DOHH2 (cell line): ENCODE data around the gene PLEKHA1.

Experiments
- H3F3A ChIP-seq: fragments of 200-600 bp; sonication (generic), shearing (Covaris generic); 2 replicates; pipeline ENCODE4 v1.6.0; 2016; ENCODE audit warnings: antibody characterized with exemption, mild to moderate bottlenecking; ENCODE audit not compliant: control insufficient read depth, insufficient read depth
- H3K27ac ChIP-seq: fragments of 200-600 bp; sonication (generic); 2 replicates; pipeline ENCODE4 v1.5.1; 2014; ENCODE audit warnings: low read depth, mild to moderate bottlenecking, low read length, moderate library complexity
- H3K27me3 ChIP-seq: fragments of 200-600 bp; sonication (generic); 2 replicates; pipeline ENCODE4 v1.6.1; 2014; ENCODE audit warnings: mild to moderate bottlenecking, low read length, mixed read lengths; ENCODE audit not compliant: control insufficient read depth
- H3K36me3 ChIP-seq: fragments of 200-600 bp; sonication (generic); 2 replicates; pipeline ENCODE4 v1.6.1; 2014; ENCODE audit warnings: mild to moderate bottlenecking, low read length, moderate library complexity, mixed read lengths; ENCODE audit not compliant: control insufficient read depth
- H3K4me1 ChIP-seq: fragments of 200-600 bp; sonication (generic); 2 replicates; pipeline ENCODE4 v1.6.1; 2014; ENCODE audit warnings: mild to moderate bottlenecking, low read length, mixed read lengths; ENCODE audit not compliant: control insufficient read depth
- H3K4me2 ChIP-seq: fragments of 200-600 bp; sonication (generic); 2 replicates; pipeline ENCODE4 v1.6.0; 2014; ENCODE audit warnings: mild to moderate bottlenecking, low read length, moderate library complexity
- H3K4me3 ChIP-seq: fragments of 200-600 bp; sonication (generic); 2 replicates; pipeline ENCODE4 v1.5.1; 2014; ENCODE audit warnings: mild to moderate bottlenecking, low read length, mixed read lengths
- H3K79me2 ChIP-seq: fragments of 200-600 bp; sonication (generic); 2 replicates; pipeline ENCODE4 v1.6.1; 2014; ENCODE audit warnings: mild to moderate bottlenecking, low read length, mixed read lengths; ENCODE audit not compliant: control insufficient read depth
- H3K9me2 ChIP-seq: fragments of 200-600 bp; sonication (generic); replicated peaks from 2 replicates; pipeline ENCODE4 v1.6.1; 2014; ENCODE audit warnings: mild to moderate bottlenecking, low read length, mixed read lengths; ENCODE audit not compliant: control insufficient read depth
- H3K9me3 ChIP-seq: fragments of 200-600 bp; sonication (generic); 2 replicates; pipeline ENCODE4 v1.6.1; 2014; ENCODE audit warnings: antibody characterized with exemption, low read length, mixed read lengths; ENCODE audit not compliant: control insufficient read depth, insufficient read depth
- H4K20me1 ChIP-seq: fragments of 200-600 bp; sonication (generic); 2 replicates; pipeline ENCODE4 v1.6.0; 2014; ENCODE audit warnings: low read depth, mild to moderate bottlenecking, antibody characterized with exemption, low read length, moderate library complexity; ENCODE audit not compliant: control insufficient read depth, insufficient read depth
- CTCF ChIP-seq: fragments of 200-600 bp; sonication (generic); IDR thresholded peaks from one replicate; pipeline ENCODE4 v1.5.1; 2014; ENCODE audit warnings: antibody characterized with exemption, mild to moderate bottlenecking, low read depth, low read length; ENCODE audit not compliant: poor library complexity, severe bottlenecking
- EZH2phosphoT487 ChIP-seq: fragments of 200-600 bp; sonication (generic); IDR thresholded peaks from 2 replicates; pipeline ENCODE4 v1.6.1; 2017; ENCODE audit warnings: borderline replicate concordance, mild to moderate bottlenecking, antibody characterized with exemption, low read length, moderate library complexity, mixed read lengths

The PLEKHA1 gene

DNA sequence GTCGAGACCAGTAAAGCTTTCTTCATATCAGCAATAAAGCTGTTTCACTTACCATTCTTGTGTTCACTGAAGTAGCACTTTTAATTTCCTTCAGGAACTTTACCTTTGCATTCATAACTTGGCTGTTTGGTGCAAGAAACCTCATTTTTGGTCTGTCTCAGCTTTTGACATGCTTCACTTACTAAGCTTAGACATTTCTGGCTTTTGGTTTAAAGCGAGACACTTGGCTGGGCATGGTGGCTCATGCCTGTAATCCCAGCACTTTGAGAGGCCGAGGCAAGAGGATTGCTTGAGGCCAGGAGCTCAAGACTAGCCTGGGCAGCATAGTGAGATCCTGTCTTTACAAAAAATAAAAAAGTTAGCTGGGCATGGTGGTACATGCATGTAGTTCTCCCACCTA, 15.8 kb downstream of the PLEKHA1 start:
- Histone ChIP-seq H3K9me2 (no peaks in the 10 kb centered on the region), H3K9me3 (no peaks in the 10 kb centered on the region), H3K27ac (no peak overlapping the region), H3K4me2 (no peak overlapping the region), H3K79me2 (peaks cover 15% of the 10 kb centered on the region), H3F3A (no peaks in the 10 kb centered on the region), H3K27me3 (no peaks in the 10 kb centered on the region), H3K4me1 (peaks cover 20% of the 10 kb centered on the region), H3K4me3 (no peak overlapping the region), H3K36me3 (no peaks in the 10 kb centered on the region), H4K20me1 (no peaks in the 10 kb centered on the region)
- TF ChIP-seq CTCF = no peak
- TF ChIP-seq EZH2phosphoT487 = no peak

- H3K27me3 ChIP-seq = no peaks in the 10 kb centered on the region
- TF ChIP-seq EZH2phosphoT487 = no peak
- H3K9me3 ChIP-seq = no peaks in the 10 kb centered on the region
- H3K79me2 ChIP-seq = peaks cover 12% of the 10 kb centered on the region
- H3K4me1 ChIP-seq = peaks cover 17% of the 10 kb centered on the region
- H3K36me3 ChIP-seq = no peaks in the 10 kb centered on the region
- H3K9me2 ChIP-seq = no peaks in the 10 kb centered on the region
- H4K20me1 ChIP-seq = no peaks in the 10 kb centered on the region
- no peak overlapping the region for H3K27ac ChIP-seq
- H3F3A ChIP-seq = no peaks in the 10 kb centered on the region
- no peak overlapping the region for H3K4me3 ChIP-seq
- H3K4me2 ChIP-seq = no peak overlapping the region
Measured at GRCh38 chr10:122390679-122391078, 16.2 kb downstream of the PLEKHA1 start.

GRCh38 chr10:122391875-122392274, 17.4 kb downstream of the PLEKHA1 start:
- peaks cover 11% of the 10 kb centered on the region; the same call in 1 of the 2 replicates for H3K4me1 ChIP-seq
- H4K20me1 ChIP-seq = no peaks in the 10 kb centered on the region
- H3K9me2 ChIP-seq = no peaks in the 10 kb centered on the region
- no peak overlapping the region for H3K27ac ChIP-seq
- H3K79me2 ChIP-seq = peaks cover 4% of the 10 kb centered on the region
- H3F3A ChIP-seq = no peaks in the 10 kb centered on the region
- H3K27me3 ChIP-seq = no peaks in the 10 kb centered on the region
- no peak for TF ChIP-seq CTCF
- no peak for TF ChIP-seq EZH2phosphoT487
- H3K36me3 ChIP-seq = no peaks in the 10 kb centered on the region
- H3K9me3 ChIP-seq = no peaks in the 10 kb centered on the region
- no peak overlapping the region for H3K4me2 ChIP-seq
- no peak overlapping the region for H3K4me3 ChIP-seq

- Histone ChIP-seq H3K79me2 (no peaks in the 10 kb centered on the region; the same call in 1 of the 2 replicates), H4K20me1 (no peaks in the 10 kb centered on the region), H3K9me3 (no peaks in the 10 kb centered on the region), H3K4me1 (peaks cover 11% of the 10 kb centered on the region; the same call in 1 of the 2 replicates), H3K9me2 (no peaks in the 10 kb centered on the region), H3K36me3 (no peaks in the 10 kb centered on the region), H3K27me3 (no peaks in the 10 kb centered on the region), H3F3A (no peaks in the 10 kb centered on the region), H3K4me3 (no peak overlapping the region), H3K4me2 (no peak overlapping the region), H3K27ac (no peak overlapping the region)
- TF ChIP-seq EZH2phosphoT487 (no peak), CTCF (no peak)
Measured at GRCh38 chr10:122392835-122393234, 18.3 kb downstream of the PLEKHA1 start.
